ENCODE results near the gene AJAP1. TPM values are rescaled to one million over a fixed set of nuclear protein-coding genes. Genes with fewer than 3 reads are reported as not detected.

The AJAP1 gene
- total and polyA plus RNA-seq, 2 of the 8 experiments (the other 6 are each of a cell fraction or from before 2014, with no cell fraction given), result 1.9 to 6.2 TPM

DNA sequence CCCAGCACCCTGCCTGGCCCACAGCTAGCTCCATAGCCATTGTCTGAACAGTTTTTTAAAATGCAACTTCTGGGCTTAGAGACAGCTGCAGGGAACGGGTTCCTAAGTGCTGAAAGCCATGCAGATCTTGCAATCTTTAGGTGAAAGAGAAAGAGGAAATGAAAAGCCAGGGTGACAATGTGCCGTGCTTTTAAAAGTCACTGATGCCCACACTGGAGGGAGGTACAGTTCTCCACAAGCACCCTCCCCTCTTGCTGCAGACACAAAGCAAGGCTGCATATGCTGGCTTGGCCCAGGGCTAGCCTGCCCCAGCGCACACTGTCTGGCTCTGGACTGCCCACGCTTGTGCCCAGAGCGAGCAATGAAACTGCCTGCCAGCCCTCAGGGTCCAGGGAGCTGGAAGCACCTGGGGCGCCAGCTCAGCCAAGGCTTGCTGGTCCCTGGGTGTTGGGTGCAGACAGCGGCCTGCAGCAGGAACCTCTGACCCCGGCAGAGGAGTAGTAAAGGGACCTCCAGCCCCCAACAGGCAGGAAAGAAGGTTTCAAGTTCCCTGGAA, 70.4 kb downstream of the AJAP1 start (continued):
- TF ChIP-seq, protein P1, sequence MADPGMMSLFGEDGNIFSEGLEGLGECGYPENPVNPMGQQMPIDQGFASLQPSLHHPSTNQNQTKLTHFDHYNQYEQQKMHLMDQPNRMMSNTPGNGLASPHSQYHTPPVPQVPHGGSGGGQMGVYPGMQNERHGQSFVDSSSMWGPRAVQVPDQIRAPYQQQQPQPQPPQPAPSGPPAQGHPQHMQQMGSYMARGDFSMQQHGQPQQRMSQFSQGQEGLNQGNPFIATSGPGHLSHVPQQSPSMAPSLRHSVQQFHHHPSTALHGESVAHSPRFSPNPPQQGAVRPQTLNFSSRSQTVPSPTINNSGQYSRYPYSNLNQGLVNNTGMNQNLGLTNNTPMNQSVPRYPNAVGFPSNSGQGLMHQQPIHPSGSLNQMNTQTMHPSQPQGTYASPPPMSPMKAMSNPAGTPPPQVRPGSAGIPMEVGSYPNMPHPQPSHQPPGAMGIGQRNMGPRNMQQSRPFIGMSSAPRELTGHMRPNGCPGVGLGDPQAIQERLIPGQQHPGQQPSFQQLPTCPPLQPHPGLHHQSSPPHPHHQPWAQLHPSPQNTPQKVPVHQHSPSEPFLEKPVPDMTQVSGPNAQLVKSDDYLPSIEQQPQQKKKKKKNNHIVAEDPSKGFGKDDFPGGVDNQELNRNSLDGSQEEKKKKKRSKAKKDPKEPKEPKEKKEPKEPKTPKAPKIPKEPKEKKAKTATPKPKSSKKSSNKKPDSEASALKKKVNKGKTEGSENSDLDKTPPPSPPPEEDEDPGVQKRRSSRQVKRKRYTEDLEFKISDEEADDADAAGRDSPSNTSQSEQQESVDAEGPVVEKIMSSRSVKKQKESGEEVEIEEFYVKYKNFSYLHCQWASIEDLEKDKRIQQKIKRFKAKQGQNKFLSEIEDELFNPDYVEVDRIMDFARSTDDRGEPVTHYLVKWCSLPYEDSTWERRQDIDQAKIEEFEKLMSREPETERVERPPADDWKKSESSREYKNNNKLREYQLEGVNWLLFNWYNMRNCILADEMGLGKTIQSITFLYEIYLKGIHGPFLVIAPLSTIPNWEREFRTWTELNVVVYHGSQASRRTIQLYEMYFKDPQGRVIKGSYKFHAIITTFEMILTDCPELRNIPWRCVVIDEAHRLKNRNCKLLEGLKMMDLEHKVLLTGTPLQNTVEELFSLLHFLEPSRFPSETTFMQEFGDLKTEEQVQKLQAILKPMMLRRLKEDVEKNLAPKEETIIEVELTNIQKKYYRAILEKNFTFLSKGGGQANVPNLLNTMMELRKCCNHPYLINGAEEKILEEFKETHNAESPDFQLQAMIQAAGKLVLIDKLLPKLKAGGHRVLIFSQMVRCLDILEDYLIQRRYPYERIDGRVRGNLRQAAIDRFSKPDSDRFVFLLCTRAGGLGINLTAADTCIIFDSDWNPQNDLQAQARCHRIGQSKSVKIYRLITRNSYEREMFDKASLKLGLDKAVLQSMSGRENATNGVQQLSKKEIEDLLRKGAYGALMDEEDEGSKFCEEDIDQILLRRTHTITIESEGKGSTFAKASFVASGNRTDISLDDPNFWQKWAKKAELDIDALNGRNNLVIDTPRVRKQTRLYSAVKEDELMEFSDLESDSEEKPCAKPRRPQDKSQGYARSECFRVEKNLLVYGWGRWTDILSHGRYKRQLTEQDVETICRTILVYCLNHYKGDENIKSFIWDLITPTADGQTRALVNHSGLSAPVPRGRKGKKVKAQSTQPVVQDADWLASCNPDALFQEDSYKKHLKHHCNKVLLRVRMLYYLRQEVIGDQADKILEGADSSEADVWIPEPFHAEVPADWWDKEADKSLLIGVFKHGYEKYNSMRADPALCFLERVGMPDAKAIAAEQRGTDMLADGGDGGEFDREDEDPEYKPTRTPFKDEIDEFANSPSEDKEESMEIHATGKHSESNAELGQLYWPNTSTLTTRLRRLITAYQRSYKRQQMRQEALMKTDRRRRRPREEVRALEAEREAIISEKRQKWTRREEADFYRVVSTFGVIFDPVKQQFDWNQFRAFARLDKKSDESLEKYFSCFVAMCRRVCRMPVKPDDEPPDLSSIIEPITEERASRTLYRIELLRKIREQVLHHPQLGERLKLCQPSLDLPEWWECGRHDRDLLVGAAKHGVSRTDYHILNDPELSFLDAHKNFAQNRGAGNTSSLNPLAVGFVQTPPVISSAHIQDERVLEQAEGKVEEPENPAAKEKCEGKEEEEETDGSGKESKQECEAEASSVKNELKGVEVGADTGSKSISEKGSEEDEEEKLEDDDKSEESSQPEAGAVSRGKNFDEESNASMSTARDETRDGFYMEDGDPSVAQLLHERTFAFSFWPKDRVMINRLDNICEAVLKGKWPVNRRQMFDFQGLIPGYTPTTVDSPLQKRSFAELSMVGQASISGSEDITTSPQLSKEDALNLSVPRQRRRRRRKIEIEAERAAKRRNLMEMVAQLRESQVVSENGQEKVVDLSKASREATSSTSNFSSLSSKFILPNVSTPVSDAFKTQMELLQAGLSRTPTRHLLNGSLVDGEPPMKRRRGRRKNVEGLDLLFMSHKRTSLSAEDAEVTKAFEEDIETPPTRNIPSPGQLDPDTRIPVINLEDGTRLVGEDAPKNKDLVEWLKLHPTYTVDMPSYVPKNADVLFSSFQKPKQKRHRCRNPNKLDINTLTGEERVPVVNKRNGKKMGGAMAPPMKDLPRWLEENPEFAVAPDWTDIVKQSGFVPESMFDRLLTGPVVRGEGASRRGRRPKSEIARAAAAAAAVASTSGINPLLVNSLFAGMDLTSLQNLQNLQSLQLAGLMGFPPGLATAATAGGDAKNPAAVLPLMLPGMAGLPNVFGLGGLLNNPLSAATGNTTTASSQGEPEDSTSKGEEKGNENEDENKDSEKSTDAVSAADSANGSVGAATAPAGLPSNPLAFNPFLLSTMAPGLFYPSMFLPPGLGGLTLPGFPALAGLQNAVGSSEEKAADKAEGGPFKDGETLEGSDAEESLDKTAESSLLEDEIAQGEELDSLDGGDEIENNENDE (IDR thresholded peaks at IDR 0.05; ENCODE audit: insufficient replicate concordance, low read length), result no peak

Measured in H1 (cell line).